ENCODE data around the gene KIF13A.

The KIF13A gene

GRCh38 chr6:17721671-17722070, 265.8 kb downstream of the KIF13A start:
- no peak for DNase-seq (ENCODE audit: low spot score)

- no peak for DNase-seq (ENCODE audit: low spot score)
Observed at GRCh38 chr6:17719323-17720041, 268.0 kb downstream of the KIF13A start.

GRCh38 chr6:17716221-17716620, 271.2 kb downstream of the KIF13A start:
- DNase-seq (ENCODE audit: low spot score): no peak

- peak; percentile 70 for DNase-seq (ENCODE audit: low spot score)
Observed at GRCh38 chr6:17714879-17715851, 272.3 kb downstream of the KIF13A start.

- no peak for DNase-seq (ENCODE audit: low spot score)
Observed at GRCh38 chr6:17714177-17714576, 273.3 kb downstream of the KIF13A start.

- DNase-seq (ENCODE audit: low spot score): no peak
Observed at GRCh38 chr6:17712576-17712975, 274.9 kb downstream of the KIF13A start.

- no peak for DNase-seq (ENCODE audit: low spot score)
Observed at GRCh38 chr6:17710331-17710730, 277.1 kb downstream of the KIF13A start.

- DNase-seq (ENCODE audit: low spot score): no peak
Observed at GRCh38 chr6:17709476-17709875, 278.0 kb downstream of the KIF13A start.
